GM12874 (cell line): ENCODE data around the gene LAMC2.

Source experiments
- TF ChIP-seq, protein P1 (sequence below): IDR thresholded peaks from 2 replicates; pipeline ENCODE4 v1.5.1; 2011; ENCODE audit warnings: low read depth, mild to moderate bottlenecking, control low read depth, low read length, moderate library complexity; ENCODE audit not compliant: insufficient read depth

The LAMC2 gene

DNA sequence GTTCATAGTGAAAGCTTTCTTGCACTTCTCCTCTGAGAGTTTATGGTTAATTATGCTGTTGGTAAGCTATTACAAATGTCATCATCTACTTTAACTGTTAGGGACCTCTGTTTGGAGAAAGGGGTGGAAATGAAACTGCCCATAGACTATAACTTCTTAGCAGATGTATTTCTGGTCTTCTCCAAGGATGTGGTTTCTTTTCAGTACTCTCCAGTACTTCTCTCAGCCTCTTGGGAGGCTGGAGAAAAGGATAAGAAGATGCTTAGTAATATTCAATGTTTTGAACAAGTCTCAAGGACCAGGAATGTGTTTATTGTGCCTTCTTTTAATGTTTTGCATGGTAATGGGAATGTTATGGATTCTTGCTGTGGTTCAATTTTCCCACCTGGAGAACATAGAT, 60.4 kb downstream of the LAMC2 start:
- TF ChIP-seq, protein P1, sequence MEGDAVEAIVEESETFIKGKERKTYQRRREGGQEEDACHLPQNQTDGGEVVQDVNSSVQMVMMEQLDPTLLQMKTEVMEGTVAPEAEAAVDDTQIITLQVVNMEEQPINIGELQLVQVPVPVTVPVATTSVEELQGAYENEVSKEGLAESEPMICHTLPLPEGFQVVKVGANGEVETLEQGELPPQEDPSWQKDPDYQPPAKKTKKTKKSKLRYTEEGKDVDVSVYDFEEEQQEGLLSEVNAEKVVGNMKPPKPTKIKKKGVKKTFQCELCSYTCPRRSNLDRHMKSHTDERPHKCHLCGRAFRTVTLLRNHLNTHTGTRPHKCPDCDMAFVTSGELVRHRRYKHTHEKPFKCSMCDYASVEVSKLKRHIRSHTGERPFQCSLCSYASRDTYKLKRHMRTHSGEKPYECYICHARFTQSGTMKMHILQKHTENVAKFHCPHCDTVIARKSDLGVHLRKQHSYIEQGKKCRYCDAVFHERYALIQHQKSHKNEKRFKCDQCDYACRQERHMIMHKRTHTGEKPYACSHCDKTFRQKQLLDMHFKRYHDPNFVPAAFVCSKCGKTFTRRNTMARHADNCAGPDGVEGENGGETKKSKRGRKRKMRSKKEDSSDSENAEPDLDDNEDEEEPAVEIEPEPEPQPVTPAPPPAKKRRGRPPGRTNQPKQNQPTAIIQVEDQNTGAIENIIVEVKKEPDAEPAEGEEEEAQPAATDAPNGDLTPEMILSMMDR: no peak

DNA sequence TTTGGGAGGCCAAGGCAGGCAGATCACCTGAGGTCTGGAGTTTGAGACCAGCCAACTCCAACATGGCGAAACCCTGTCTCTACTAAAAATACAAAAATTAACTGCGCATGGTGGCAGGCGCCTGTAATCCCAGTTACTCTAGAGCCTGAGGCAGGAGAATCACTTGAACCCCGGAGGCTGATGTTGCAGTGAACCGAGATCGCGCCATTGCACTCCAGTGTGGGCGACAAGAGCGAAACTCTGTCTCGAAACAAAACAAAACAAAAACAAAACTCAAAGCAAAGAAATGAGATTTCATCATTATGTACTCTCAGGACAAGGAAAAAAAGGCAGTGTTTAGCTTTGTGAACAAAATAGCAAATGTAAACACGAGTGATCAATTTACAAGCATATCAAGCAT, 61.0 kb downstream of the LAMC2 start:
- TF ChIP-seq, protein P1: no peak

- TF ChIP-seq, protein P1: no peak
Measured at GRCh38 chr1:183247484-183247883, 61.4 kb downstream of the LAMC2 start.

DNA sequence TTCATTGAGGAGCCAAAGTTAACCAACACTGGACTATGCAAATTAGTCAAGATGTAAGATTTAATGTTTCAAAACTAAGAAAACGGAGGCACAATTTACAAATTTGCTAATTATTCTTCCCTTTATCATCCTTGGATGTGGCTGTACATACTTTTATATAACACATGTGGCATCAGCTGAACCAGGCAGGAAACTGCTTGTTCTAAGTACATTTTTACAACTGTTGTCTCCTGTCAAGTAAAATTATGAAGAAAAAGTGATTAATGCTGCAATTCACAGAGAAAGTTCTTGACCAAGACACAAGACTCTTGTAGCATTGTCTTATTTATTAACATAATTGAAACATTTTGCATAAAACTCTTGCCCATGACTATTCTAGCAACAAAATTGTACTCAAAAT, 61.9 kb downstream of the LAMC2 start:
- TF ChIP-seq, protein P1: no peak

GRCh38 chr1:183248989-183249691, 63.1 kb downstream of the LAMC2 start:
- TF ChIP-seq, protein P1: no peak

DNA sequence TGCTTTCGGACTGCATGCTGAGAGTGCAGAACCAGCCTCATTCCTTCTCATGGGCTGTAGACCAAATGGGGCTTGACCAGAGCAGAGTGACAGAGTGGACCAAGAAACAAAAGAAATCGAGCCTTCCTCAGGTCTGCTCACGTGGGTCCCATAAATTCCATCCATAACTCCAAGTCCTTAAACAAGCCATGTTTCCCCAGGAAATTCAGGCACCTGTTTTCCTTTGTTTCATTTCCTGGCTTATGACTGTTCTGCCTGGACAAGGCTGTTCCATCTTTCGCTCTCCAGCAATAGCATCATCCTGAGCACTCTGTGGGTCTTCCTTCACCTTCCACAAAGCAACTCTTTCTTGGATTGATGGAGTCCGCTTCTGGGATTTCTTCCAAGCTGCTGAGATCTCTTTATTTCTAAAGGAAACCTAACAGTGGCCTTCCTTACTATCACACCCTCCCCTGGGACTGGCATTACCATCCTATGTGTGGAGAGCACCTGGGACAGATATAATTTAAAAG, 63.9 kb downstream of the LAMC2 start:
- TF ChIP-seq, protein P1: no peak

- TF ChIP-seq, protein P1: no peak
Measured at GRCh38 chr1:183251101-183251958, 65.3 kb downstream of the LAMC2 start.
